NCI-H1694 (cell line): ENCODE data around the gene LY6G6C.

Experiments used
- DNase-seq: peaks from one replicate; lab custom pipeline; 2025; lab: John Stamatoyannopoulos, UW

LY6G6C gene

DNA sequence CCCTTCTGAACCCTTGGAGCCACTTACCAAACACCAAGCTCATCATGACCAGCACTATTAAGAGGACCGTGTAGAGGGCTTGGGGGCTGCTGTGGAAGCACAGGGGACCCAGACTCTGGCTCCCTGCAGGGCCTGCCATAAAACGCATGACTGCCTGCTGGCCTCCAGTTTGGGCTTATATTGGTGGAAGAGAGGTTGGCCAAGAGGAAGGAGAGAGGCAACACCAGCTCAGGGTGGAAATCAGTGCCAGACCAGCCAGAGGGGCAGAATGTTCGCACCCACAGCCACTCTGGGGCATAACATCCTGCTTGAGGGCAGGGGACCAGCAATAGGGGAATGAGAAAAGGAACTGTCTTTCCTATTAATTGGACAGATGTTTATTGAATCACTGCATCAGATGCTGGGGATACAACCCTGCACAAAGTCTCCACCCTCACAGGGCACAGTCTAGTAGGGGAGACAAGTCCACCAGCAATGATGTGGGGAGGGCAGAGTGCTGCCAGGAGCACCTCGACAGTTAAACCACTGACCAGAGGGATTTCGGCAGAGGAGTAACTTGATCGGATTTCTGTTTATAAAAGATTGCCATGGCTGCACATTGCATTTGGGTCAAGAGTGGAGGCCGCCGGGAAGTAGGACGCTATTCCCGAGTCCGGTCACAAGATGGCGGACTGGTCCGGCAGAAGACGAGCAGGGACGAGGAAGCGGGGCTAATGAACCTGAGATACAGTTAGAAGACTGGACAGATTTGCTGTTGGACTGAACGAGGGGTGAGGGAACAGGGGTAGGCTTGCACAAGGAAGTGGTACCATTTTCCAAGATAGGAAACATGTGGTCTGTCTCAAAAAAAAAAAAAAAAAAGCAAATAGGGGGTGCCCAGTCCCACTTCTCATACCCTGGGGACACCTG, 41.1 kb downstream of the LY6G6C start, which contains the start of gene LY6G5C:
LY6G5C (minus strand) TSS at position 842 of the 909 bp plus-strand sequence; CDS start at position 148, 694 bp downstream.
- peak; percentile 25 for DNase-seq

GRCh38 chr6:31677955-31678354, 43.6 kb downstream of the LY6G6C start:
- no peak for DNase-seq

- no peak for DNase-seq
Observed at GRCh38 chr6:31676904-31677303, 44.6 kb downstream of the LY6G6C start.

DNA sequence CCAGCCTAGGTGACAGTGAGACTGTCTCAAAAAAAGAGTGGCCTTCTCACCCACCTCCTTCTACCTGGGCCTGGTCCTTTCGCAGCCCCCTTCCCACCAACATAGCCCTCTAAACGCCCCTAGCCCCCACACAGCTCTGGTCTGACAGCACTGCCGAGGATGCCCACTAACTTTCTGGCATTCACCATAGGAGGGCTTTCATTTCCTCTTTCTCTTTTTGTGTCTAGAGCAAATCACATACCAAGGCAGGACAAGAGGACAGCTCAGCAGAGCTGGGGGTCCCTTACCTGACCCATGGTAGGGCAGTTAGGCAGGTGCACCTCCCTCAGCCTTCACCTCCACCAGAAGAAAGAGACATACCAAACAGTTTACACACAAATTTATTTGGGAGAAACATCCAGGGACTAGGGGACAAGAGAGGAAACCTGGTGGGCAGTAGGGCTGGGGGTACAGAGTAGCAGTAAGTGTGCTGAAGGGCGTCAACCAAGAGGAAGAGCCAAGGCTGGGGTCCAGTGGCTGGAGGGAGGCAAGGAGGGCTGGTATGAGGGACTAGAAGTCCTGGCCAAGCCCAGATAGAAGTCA, 45.1 kb downstream of the LY6G6C start:
- DNase-seq, result no peak

- no peak for DNase-seq
Observed at GRCh38 chr6:31669676-31670075, 51.9 kb downstream of the LY6G6C start, which contains the start of gene LY6G5B. TSS of gene LY6G5B (plus strand) at chr6:31669976. CDS start at chr6:31670951, 975 bp downstream.
